Fibroblast of villous mesenchyme (primary cell): ENCODE data around the gene ZMYM4. TPM values are rescaled to one million over a fixed set of nuclear protein-coding genes. Genes with fewer than 3 reads are reported as not detected.
"Not testable (repeated sequence)": the region's sequence is repeated elsewhere in the genome, so short reads cannot be mapped to it uniquely, and the experiment has no call there.

Experiments used
- DNase-seq: peaks from one replicate; pipeline ENCODE4 v3.0.0-alpha.2; 2010; ENCODE audit warnings: low read depth
- H3K4me3 ChIP-seq: 2 replicates; pipeline ENCODE4 v1.5.1; 2011; ENCODE audit warnings: low read depth, mild to moderate bottlenecking, low read length
- total RNA-seq: library from RNA; depleted of rRNA; stranded (reverse); fragments of >200 nt; gene quantifications from 2 replicates; pipeline ENCODE4 v1.2.3, GENCODE V29; 2012
- TF ChIP-seq, protein P1 (sequence below): IDR thresholded peaks from 2 replicates; pipeline ENCODE4 v1.5.1; 2012; ENCODE audit warnings: low read depth, mild to moderate bottlenecking, low read length; ENCODE audit not compliant: insufficient read depth

The ZMYM4 gene
- total RNA-seq, 1 donor = 59.6 TPM

DNA sequence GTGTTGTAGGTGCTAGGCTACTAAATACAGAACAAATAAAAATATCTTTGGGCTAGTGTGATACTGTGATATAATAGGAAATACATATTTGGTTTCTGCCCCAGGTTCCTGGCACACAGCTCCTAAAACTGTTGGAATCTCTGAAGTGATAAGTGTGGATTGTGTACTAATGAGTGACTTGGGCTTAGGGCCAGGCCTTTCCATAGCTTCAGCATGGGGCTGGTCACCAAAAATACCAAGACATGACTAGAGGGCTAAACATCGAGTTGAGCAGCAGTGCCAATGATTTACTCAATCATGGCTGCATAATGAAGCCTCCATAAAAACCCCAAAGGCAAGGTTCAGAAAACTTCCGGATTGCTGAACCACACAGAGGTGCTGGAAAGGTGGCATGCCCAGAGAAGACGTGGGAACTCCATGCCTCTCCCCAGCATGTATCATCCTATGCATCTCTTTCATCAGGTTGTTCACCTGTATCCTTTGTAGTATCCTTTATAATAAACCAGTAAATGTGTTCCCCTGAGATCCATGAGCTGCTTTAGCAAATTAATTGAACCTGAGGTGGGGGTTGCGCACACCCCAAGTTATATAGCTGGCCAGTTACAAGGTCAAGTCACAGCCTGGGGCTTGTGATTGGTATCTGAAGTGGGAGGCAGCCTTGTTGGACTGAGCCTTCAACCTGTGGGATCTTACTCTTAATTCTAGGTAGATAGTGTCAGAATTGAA lies 51.6 kb downstream of the ZMYM4 start:
- no peak for DNase-seq
- TF ChIP-seq, protein P1, sequence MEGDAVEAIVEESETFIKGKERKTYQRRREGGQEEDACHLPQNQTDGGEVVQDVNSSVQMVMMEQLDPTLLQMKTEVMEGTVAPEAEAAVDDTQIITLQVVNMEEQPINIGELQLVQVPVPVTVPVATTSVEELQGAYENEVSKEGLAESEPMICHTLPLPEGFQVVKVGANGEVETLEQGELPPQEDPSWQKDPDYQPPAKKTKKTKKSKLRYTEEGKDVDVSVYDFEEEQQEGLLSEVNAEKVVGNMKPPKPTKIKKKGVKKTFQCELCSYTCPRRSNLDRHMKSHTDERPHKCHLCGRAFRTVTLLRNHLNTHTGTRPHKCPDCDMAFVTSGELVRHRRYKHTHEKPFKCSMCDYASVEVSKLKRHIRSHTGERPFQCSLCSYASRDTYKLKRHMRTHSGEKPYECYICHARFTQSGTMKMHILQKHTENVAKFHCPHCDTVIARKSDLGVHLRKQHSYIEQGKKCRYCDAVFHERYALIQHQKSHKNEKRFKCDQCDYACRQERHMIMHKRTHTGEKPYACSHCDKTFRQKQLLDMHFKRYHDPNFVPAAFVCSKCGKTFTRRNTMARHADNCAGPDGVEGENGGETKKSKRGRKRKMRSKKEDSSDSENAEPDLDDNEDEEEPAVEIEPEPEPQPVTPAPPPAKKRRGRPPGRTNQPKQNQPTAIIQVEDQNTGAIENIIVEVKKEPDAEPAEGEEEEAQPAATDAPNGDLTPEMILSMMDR = no peak
- H3K4me3 ChIP-seq = no peak overlapping the region

DNA sequence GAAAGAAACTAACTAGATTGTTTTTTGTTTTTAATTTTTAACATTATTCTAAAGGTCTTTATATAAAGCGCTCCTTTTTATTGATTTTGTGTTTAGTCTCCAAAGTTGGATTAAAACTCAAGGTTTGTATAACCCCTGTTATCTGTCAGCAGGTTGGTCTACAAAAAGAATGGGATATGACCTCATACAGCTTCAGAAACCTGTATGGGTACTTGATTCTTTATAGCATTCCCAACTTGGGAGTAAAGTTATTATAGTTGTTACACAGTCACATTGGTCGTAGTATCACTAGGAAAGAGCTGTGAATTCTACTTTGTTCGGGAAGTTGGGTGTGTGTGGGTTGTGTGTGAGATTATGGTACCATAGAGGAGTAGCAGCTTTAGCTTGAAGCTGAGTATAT lies 52.4 kb downstream of the ZMYM4 start:
- H3K4me3 ChIP-seq = no peak overlapping the region
- TF ChIP-seq, protein P1 = no peak
- no peak for DNase-seq

DNA sequence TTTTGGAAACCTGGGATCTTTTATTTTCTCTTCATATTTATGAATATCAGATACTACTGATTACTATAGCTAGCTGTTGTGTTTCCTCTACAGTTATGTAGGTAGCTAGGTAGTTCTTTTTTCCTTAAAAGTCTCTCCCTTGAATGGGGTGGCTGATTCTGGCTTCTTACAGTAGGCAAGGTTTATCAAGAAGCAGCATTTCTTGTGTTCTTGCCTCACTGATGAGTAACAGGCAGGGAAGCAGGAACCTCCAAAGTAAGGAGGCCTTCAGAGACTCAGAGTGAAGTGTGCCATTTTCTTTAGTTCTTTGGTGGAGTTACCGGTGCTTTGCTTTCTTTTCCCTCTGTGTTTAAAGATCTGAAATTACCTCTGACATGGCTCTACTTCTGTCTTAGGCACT lies 56.0 kb downstream of the ZMYM4 start:
- no peak overlapping the region for H3K4me3 ChIP-seq
- TF ChIP-seq, protein P1 = no peak
- DNase-seq = peak; percentile 51

DNA sequence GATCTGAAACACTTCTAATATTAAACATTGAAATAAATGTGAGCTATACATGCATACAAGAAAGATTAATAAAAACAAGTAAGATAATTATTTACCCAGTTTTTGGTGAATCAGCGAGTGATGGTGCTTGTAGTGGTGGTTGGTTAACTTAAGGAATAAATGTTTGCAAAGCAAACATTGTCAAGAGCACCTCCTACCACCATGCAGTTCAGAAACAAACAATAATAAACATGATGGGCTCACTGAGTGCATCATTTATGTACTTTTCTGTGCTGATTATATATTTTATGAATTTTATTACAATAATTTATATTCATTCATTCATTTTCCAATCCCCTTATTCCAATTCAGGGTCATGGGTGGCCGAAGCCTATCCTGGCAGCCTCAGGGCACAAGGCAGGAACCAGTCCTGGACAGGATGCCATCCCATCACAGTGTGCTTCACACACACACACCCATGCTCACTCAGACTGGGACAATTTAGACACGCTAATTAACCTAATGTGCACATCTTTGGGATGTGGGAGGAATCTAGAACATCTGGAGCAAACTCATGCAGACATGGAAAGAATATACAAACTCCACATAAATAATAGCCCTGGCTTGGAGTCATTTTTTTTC lies 57.8 kb downstream of the ZMYM4 start:
- TF ChIP-seq, protein P1 = no peak
- no peak overlapping the region for H3K4me3 ChIP-seq
- no peak for DNase-seq

DNA sequence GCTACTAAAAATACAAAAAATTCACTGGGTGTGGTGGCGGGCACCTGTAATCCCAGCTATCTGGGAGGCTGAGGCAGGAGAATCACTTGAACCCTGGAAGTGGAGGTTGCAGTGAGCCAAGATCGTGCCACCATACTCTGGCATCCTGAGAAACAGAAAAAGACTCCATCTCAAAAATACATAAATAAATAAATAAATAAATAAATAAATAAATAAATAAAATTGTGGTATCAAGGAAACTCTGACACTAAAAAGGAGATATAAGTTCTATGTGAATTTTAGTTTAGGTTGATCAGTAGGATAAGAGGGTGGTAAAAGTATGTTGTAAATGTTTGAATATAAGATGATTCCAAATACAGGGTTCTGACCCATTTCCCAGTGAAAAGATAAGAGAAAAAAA lies 63.1 kb downstream of the ZMYM4 start:
- DNase-seq, H3K4me3 ChIP-seq: not testable (repeated sequence)

DNA sequence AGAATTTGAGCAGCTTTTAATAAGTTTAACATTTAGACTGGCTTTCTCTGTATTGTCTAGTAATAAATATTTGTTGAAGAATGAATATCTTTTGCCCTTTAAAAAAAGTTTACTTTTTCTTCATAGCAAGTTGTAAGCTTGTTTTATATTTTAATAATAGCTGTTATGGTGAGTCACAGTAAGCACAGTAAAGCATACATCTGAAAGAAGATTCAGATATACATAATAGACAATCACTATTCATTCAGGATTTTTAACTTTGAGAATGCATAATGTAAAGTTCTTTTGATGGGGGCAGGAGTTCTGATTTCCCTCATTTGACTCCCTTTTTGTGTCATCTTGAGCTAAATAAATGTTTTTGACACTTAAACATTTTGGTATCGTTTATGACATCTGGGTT lies 66.0 kb downstream of the ZMYM4 start:
- H3K4me3 ChIP-seq = no peak overlapping the region
- TF ChIP-seq, protein P1 = no peak
- no peak for DNase-seq

DNA sequence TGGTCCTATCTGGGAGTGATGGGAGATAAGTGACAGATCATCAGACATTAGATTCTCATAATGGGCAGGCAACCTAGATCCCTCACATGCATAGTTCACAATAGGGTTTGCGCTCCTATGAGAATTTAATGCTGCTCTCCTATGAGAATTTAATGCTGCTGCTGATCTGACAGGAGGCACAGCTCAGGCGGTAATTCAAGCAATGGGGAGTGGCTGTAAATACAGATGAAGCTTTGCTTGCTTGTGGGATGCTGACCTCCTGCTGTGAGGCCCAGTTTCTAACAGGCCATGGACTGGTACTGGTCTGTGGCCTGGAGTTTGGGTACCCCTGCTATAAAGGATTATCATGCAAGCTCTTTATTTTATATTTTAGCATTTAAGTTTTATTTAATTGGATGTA lies 72.0 kb downstream of the ZMYM4 start:
- DNase-seq = no peak
- H3K4me3 ChIP-seq = no peak overlapping the region
- TF ChIP-seq, protein P1 = no peak
